HG03064 (cell line): ENCODE measurements around the gene DPP7.
"Not testable (repeated sequence)": the region's sequence is repeated elsewhere in the genome, so short reads cannot be mapped to it uniquely, and the experiment has no call there.

Source experiments
- ATAC-seq: cut with Tn5 transposase; IDR thresholded peaks from one replicate; pipeline ENCODE4 v1.9.1; 2021; ENCODE audit warnings: low read depth; ENCODE audit not compliant: unreplicated experiment

Gene DPP7

GRCh38 chr9:137148242-137148641 is 33.7 kb upstream of the DPP7 start:
- ATAC-seq, result no peak

DNA sequence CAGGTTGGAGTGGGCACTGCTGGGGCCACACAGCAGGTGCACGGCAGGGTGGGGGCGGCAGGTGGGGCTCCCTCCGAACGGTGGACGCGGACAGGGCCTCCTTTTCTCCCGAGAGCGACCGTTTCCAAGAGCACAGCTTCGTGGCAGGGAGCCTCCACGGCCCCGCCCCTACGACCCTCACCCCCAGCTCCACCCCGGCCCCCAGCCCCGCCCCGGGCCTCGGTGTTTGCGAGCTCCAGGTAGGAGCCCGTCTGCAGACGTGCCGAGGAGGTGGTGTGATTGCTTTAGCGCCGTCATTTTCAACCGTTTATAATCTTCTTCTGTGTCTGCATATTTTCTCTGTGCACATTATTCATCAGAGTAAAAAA is 33.2 kb upstream of the DPP7 start:
- ATAC-seq, result no peak

DNA sequence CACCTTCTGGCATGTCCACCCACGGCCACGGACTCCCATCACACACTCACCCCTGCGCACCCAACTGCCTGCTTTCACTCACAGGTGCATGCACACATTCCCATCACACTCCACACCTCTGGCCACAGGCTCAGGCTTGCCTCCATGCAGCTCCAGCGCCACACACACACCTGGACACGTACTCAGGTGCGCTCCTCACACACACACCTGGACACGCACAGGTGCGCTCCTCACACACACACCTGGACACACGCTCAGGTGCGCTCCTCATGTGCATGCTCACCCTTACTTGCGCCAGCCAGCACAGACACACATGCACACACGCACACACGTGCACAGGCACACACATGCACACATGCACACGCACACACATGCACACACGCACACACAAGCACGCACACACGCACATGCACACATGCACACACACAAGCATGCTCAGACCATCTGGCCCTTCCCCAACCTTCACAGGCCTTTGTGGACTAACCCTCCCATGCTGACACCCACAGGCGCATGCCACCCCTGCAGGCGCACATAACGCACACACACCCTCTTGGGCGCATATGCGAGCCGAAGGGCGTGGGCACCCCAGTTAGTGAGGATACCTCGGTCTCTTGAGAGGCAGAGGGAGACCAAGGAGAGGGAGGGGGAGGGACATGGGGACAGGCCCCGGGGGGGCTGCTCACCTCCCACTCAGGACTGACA is 32.7 kb upstream of the DPP7 start:
- ATAC-seq, result no peak

GRCh38 chr9:137146527-137146918 is 32.0 kb upstream of the DPP7 start:
- no peak for ATAC-seq

- ATAC-seq, result no peak
Observed at GRCh38 chr9:137145731-137146526, 31.4 kb upstream of the DPP7 start.

DNA sequence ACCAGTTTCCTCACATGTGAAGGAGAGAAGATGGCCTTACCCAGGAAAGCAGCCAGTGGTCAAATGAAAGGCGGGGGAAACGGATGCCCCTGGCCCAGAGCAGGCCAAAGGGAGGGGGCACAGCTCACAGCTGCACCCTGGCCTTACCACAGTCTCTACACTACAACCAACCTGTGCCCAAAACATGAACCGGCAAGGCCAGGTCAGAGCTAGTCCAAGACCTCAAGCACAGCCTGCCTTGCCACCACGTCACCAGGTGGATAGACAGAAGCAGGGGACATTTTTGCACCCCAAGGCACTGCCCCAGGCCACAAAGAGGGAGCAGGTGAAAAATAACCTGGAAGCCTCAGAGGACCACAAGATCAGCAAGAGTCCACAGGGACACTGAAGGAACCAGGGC is 28.9 kb upstream of the DPP7 start:
- ATAC-seq, result no peak

DNA sequence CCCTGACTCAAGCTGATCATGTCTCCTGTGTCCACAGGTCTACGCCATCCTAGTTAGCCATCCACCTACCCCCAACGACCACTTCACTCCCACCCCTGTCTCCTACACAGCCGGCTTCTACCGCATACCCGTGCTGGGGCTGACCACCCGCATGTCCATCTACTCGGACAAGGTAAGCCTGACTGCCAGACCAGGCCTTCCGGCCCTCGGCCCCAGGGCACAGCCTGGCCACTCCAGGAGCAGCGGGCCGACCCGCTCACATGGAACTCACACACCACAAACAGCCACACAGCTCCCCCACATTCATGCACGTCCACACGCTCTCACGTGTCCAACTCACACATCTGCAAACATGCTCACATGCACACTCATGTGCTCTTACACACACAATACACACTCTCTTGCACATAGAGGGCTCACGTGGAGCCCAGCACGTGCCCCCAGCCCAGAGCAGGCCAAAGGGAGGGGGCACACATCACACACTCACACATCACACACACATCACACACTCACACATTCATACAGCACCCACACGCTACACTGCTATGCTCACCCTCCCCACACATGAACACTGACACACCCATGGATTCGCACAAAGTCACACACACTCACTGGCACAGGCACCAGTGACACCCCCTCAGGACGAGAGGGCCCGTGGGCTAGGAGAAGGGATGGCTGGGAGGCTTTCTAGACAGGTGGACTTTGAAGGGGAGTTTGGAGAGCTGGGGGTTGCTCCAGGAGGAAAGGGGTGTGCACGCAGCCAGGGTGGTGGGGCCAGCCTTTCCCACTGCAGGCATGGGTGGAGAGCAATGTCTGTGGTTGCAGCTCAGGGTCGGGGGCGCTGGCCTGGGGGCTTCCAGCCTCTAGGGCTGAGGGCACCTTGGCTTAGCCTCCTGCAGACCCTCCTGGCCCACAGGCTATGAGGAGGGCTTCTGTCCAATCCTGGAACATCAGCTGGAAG is 27.7 kb upstream of the DPP7 start:
- no peak for ATAC-seq

DNA sequence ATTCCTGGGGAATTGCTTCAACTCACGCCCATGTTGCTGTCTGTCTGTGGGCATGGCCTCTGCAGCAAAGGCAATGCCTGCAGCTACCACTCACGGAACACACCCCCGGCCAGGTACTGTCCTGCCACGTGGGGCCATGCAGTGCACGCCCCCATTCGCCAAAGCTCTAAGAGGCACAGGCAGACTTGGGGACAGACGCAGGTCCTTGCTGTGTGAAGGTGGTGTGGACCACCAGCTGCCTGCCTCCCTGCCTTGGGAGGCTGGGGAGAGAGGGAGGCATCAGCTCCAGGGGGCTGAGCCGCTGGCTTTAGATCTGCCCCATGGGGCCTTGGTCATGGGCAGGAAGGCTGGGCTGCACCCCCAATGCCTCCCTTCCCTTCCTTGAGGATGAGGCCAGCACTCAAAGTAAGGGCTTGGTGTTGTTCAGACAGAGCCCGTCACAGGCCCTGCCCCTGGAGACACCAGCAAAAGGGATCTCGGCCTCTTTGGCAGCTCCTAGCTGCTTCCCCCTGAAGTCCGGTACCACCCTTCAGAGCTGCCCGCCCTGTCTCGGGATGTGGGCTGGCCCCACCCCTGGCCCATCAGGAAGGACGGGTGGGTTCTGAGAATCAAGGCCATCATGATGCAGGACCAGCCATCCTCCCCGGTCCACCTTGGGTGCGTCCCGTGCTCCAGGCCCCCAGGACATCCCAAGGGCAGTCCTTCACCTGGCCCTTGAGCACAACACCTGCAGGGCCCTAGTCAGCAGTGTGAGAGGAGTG is 26.7 kb upstream of the DPP7 start:
- ATAC-seq, result no peak

GRCh38 chr9:137140151-137141012 is 25.8 kb upstream of the DPP7 start:
- ATAC-seq, result no peak

DNA sequence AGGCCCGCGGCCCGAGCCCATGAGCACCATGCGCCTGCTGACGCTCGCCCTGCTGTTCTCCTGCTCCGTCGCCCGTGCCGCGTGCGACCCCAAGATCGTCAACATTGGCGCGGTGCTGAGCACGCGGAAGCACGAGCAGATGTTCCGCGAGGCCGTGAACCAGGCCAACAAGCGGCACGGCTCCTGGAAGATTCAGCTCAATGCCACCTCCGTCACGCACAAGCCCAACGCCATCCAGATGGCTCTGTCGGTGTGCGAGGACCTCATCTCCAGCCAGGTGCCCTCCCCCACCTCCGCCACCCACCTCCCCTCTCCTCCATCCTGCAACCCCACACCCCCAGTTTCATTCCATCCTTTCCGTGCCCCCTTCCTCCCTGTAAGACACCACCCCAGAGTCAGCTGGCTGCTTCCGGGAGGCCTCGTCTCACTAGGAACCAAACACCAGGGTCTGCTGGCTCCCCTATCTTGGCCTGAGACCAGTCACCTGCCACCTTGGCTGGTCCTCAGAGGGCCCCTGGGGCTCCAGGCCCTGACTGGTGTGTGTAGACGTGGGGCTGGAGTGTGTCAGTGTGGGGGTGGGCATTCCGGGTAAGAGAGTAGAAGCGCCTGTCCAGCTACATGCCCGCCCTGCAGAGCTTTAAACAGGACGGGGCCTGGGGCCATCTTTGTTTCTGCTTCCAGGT is 25.1 kb upstream of the DPP7 start:
- ATAC-seq, result no peak

- no peak for ATAC-seq
Observed at GRCh38 chr9:137138722-137139467, 24.4 kb upstream of the DPP7 start, which contains the start of gene GRIN1. GRIN1 (plus strand) TSS chr9:137139154; CDS start chr9:137139487, 333 bp downstream.

DNA sequence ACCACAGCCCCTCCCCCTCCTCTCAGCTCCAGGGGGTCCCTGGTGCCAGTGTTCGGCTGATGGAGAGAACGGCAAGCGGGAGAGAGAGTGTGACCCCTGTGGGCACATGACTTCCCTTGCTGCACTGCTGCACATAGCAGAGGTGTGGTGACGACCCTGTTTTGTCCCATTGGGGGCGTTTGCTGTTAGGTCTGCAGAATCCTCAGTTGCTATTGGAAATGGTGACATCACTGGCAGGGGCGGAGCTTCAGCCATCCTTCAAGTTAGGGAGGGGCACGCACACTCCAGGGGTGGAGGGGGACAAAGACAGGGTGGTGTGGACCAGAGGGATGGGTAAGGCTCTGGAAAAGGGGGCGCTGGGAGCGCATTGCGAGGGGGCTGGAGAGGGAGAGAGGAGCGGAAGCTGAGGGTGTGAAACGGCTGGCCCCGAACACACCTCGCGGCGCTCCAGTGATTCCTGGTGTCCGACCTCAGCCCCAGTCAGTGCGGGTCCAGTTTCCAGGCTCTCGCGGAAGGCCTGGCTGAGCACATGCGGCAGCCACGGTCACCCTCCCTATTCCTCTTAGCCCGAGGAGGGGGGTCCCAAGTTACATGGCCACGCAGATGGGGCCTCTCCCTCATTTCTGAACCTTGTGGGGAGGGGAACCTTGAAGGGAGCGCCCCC is 23.7 kb upstream of the DPP7 start:
- ATAC-seq, result no peak

GRCh38 chr9:137136881-137137607 is 22.5 kb upstream of the DPP7 start:
- ATAC-seq, result no peak

DNA sequence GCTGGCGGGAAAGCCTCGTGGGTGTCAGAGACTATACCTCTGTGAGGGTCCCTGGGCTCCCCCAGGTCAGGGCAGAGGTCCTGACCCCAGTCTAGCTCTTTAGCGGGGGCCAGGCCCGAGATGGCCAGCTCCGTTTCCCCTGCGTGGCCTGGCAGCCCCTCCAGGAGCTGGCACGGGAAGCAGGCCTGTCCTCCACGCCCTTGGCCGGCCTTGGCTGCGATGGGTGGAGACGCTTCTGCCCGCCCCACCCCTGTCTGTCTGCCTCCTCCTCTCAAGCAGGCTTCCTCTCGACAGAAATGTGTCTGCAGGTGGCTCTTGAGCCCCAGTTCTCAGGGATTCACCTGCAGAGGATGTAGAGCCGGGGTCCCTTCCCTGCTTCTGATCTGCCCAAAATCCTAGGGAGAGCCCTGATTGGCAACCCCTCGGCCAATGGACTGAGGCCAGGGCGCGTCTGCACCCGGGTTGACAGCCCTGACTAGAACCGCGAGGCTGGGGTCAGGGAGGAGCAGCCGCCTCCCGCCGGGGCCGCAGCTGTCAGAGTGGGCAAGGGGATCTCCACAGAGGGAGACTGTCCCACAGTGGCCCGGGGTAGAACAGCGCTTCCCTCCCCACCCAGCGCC is 21.8 kb upstream of the DPP7 start:
- no peak for ATAC-seq

- ATAC-seq, result not testable (repeated sequence)
Observed at GRCh38 chr9:137135154-137135553, 20.6 kb upstream of the DPP7 start.

DNA sequence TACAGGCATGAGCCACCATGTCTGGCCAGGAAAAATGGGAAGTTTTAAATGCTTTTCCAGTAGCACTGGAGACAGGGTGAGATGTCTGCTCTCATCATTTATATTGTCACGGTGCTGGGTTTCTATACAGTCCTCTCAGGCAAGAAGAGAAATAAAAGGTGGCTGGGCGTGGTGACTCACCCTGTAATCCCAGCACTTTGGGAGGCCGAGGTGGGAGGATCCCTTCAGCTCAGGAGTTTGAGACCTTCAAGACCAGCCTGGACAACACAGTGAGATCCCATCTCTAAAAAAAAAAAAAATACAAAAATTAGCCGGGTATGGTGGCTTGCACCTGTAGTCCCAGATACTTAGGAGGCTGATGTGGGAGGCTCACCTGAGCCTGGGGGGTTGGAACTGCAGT is 19.7 kb upstream of the DPP7 start:
- ATAC-seq, result no peak
